Heart right ventricle (tissue), 16 donors: ENCODE results near the gene SH3RF2. TPM values are rescaled to one million over a fixed set of nuclear protein-coding genes. Genes with fewer than 3 reads are reported as not detected.
A peak's percentile ranks its signal among the peaks of the same experiment; 100 is the strongest.

Experiments
- ATAC-seq, 8 donors: fragments of 200-7000 bp; cut with Tn5 transposase; one replicate each; pipeline ENCODE4 v1.9.1; 2020; ENCODE audit warnings: mild to moderate bottlenecking in 8 of 8, moderate library complexity in 8 of 8, moderate number of reproducible peaks in 1 of 8
- DNase-seq, 2 donors: peaks; one replicate each; pipeline ENCODE4 v3.0.0-alpha.2; 2020
- H3K27ac ChIP-seq, 10 donors: fragments of 200-600 bp; sonication (generic) in 2 of 10; one replicate each; pipeline versions ENCODE4 v1.5.0 to v1.8.0; 2020 to 2022; ENCODE audit warnings: mild to moderate bottlenecking in 3 of 10
- H3K27me3 ChIP-seq, 7 donors: fragments of 200-600 bp; one replicate each; pipeline ENCODE4 v1.8.0; 2021 to 2022; ENCODE audit warnings: mild to moderate bottlenecking in 2 of 7
- H3K36me3 ChIP-seq, 9 donors: fragments of 200-600 bp; sonication (generic) in 1 of 9; one replicate each; pipeline versions ENCODE4 v1.5.0 to v1.8.0; 2020 to 2022; ENCODE audit warnings: mild to moderate bottlenecking in 2 of 9
- H3K4me1 ChIP-seq, 9 donors: fragments of 200-600 bp; sonication (generic) in 1 of 9; one replicate each; pipeline versions ENCODE4 v1.5.0 to v1.8.0; 2020 to 2022; ENCODE audit warnings: mild to moderate bottlenecking in 4 of 9
- H3K4me3 ChIP-seq, 10 donors: fragments of 200-600 bp; sonication (generic) in 2 of 10; one replicate each; pipeline versions ENCODE4 v1.5.0 to v1.8.0; 2020 to 2022; ENCODE audit warnings: mild to moderate bottlenecking in 7 of 10, moderate library complexity in 2 of 10
- H3K9me3 ChIP-seq, 11 donors: fragments of 200-600 bp in 10 of 11; sonication (generic) in 2 of 11; one replicate each; pipeline versions ENCODE4 v1.5.0 to v1.8.0; 2013 to 2022; ENCODE audit warnings: mild to moderate bottlenecking in 2 of 11, control low read depth in 1 of 11, moderate library complexity in 1 of 11
- CTCF ChIP-seq, 9 donors: fragments of 200-600 bp; sonication (generic) in 2 of 9; IDR thresholded peaks; one replicate each; pipeline versions ENCODE4 v1.5.0 to v1.8.0; 2021 to 2022; ENCODE audit warnings: antibody characterized with exemption in 9 of 9, mild to moderate bottlenecking in 5 of 9, moderate library complexity in 1 of 9
- WGBS, 2 donors: extraction: QIAGEN DNeasy Blood & Tissue Kit; methylation state at CpG; one replicate each; pipeline ENCODE4 v1.1.7; 2013; ENCODE audit warnings: inconsistent platforms in 1 of 2; 5-methylcytosine and 5-hydroxymethylcytosine counted together
- intact Hi-C, 10 donors: fragments of 100-400 bp; cut with DNase I; formaldehyde crosslinking; loops; one replicate each; pipeline versions ENCODE4 v1.11.1 to v1.14.2; 2022
- polyA plus RNA-seq, 2 donors: library from polyadenylated mRNA; stranded (reverse); fragments of 200-250 nt; gene quantifications; one replicate each; pipeline ENCODE4 v1.2.3, GENCODE V29; 2013
- total RNA-seq, 10 donors: library from RNA; stranded (reverse); fragmentation: NEBNext Ultra II Directional in 3 of 10; extraction: Animal tissue kit (Norgen Biotek cat#: 25700) in 3 of 10; gene quantifications; one replicate each; pipeline versions ENCODE4 v1.2.1 to v1.2.4, GENCODE V29; 2021 to 2023
- donor health status: Arrhythmogenic right ventricular cardiomyopathy.
- donor health status: ischemic (EF 13 %, LVEDD 7.1; RV severe dilation, severe dysfunction).
- donor health status: healthy with polysubstance abuse.
- donor health status: DM: no; HTN: yes; CAD: no.
- donor health status: DM: no; HTN: no; CAD: no.
- donor health status: ischemic (EF 25% LVEDD 6.9; RV normal size, moderate dysfunction).
- donor health status: ischemic (EF 25% LVEDD 5.7; RV mildly dilated, moderate dysfunction).
- donor health status: healthy.
- donor health status: DM: yes; HTN: yes; CAD: no.
- donor health status: Ischemic cardiomyopathy.
- donor health status: ischemic (EF 35%, LVEDD 5.7; RV mildly dilated, moderate dysfunction).
- donor health status: nonischemic (EF 11% LVEDD 7.7; RV severe dilation, severe dysfunction).
- donor health status: DM: yes; HTN: yes; CAD: no.
- donor health status: PGD.
- donor health status: ischemic (EF 29% LVEDD 5.4; RV normal size, mild dysfunction).
- donor health status: nonischemic (EF 23%, LVEDD 6.1; RV moderate dilation, normal function).

Gene SH3RF2
- total and polyA plus RNA-seq, 12 donors, result 32.9 to 887 (median 219) TPM

GRCh38 chr5:146005264-146005663 is 68.9 kb downstream of the SH3RF2 start:
- Histone ChIP-seq H3K27ac (no peak overlapping the region), H3K4me1 (peaks cover 0 to 9% (median 0%) of the 10 kb centered on the region in 9 donors), H3K9me3 (peaks cover 0 to 3% (median 0%) of the 10 kb centered on the region in 11 donors), H3K36me3 (no peaks in the 10 kb centered on the region), H3K4me3 (no peak overlapping the region), H3K27me3 (no peaks in the 10 kb centered on the region)
- DNase-seq (no peak), ATAC-seq (no peak)
- WGBS, 2 donors, result 91 to 94% methylated on average over 1 of the region's 1 CpG
- no peak for TF ChIP-seq CTCF (IDR thresholded peaks at IDR 0.05)
- intact Hi-C loops, result no loop called here

DNA sequence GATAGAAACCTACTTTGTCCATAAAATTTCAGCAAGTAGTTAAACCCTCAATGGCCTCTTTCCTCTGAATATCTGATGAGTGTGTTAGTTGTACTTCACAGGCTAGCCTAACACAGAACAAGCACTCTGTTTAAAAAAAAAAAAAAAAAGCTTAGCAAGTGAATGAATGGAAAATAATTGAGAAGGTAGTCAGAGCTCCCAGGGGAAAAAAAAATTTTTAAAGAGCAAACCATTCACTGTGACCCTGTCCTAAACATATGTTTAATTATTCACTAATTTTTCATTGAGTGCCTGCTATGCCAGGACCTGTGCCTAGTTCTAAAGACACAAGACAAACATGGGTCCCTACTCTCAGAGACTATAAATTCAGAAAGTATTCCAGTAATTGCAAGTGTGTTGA is 69.3 kb downstream of the SH3RF2 start:
- ATAC-seq, result no peak
- no peak overlapping the region for H3K27ac ChIP-seq
- H3K9me3 ChIP-seq, result peaks cover 0 to 5% (median 0%) of the 10 kb centered on the region in 11 donors
- intact Hi-C loops, result no loop called here
- H3K4me3 ChIP-seq, result no peak overlapping the region
- no peaks in the 10 kb centered on the region for H3K27me3 ChIP-seq
- no peaks in the 10 kb centered on the region for H3K36me3 ChIP-seq
- no peak for DNase-seq
- H3K4me1 ChIP-seq, result peaks cover 0 to 9% (median 0%) of the 10 kb centered on the region in 9 donors
- TF ChIP-seq CTCF (IDR thresholded peaks at IDR 0.05), result no peak

DNA sequence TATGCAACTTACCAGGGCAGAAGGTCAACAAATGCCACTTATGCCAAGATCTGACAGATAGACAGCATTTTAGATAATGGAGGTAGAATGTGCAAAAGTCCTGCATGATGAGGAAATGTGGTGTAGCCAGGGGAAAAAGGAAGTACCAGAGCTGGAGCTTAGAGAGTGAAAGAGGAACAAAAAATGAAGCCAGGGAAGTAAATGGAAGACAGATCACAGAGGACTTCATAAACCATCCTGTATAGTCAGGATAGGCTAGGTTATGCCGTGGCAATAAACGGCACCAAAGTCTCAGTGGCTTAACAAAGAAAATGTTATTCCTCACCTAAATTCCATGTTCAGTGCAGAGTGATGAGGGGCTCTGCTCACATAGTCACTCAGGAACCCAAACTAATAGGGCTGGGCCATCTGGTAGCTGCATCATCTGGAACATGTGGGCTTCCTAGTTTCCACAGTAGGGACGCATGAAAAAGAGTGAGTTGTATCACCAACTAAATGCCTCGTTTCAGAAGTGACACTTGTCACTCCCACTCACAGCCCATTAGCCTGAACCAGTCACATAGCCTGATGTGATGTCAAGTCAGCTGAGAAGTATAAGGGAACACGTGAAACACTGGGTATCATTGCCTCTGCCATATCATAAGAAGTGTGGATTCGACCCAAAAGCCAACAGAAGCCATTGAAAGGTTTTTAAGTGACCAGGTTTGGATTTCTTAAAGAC is 70.3 kb downstream of the SH3RF2 start:
- intact Hi-C loops, result no loop called here
- DNase-seq (no peak), ATAC-seq (peak in 1 of 8 donors; percentile 33)
- Histone ChIP-seq H3K27ac (peak overlapping the region in 1 of 10 donors; percentile 56), H3K27me3 (no peaks in the 10 kb centered on the region), H3K9me3 (peaks cover 0 to 10% (median 0%) of the 10 kb centered on the region in 11 donors), H3K4me3 (no peak overlapping the region), H3K4me1 (peaks cover 0 to 9% (median 0%) of the 10 kb centered on the region in 9 donors), H3K36me3 (no peaks in the 10 kb centered on the region)
- TF ChIP-seq CTCF (IDR thresholded peaks at IDR 0.05), result no peak
- 83 to 85% methylated on average over 6 of the region's 6 CpGs for WGBS, 2 donors

- Histone ChIP-seq H3K4me3 (no peak overlapping the region), H3K4me1 (peaks cover 0 to 9% (median 0%) of the 10 kb centered on the region in 9 donors), H3K36me3 (no peaks in the 10 kb centered on the region), H3K9me3 (peaks cover 0 to 10% (median 0%) of the 10 kb centered on the region in 11 donors), H3K27me3 (no peaks in the 10 kb centered on the region), H3K27ac (peak overlapping the region in 1 of 10 donors; percentile 56)
- peak in 1 of 8 donors; percentile 41 for ATAC-seq
- TF ChIP-seq CTCF (IDR thresholded peaks at IDR 0.05), result peak in 1 of 9 donors; percentile 23
- no peak for DNase-seq
- intact Hi-C loops, result no loop called here
- WGBS, 2 donors, result 72 to 89% methylated on average over 3 of the region's 3 CpGs
Measured at GRCh38 chr5:146007270-146007669, 70.9 kb downstream of the SH3RF2 start.
